Measurements from ENCODE around the gene ZNF384. TPM values are rescaled to one million over a fixed set of nuclear protein-coding genes. Genes with fewer than 3 reads are reported as not detected.

ZNF384 gene
- total and polyA plus RNA-seq, 2 of the 8 experiments (the other 6 are each of a cell fraction or from before 2014, with no cell fraction given), result 59.0 to 59.6 TPM

GRCh38 chr12:6618483-6619225 is 70.5 kb downstream of the ZNF384 start (continued):
- TF ChIP-seq SAP30 (IDR thresholded peaks at IDR 0.05; ENCODE audit: insufficient read depth, insufficient replicate concordance, low read length) (no peak), SP4 (IDR thresholded peaks at IDR 0.05; ENCODE audit: low read length) (no peak), TBP (IDR thresholded peaks at IDR 0.05; ENCODE audit: low read depth, low read length) (no peak), CBX8 (IDR thresholded peaks at IDR 0.05; ENCODE audit: borderline replicate concordance, low read depth, low read length) (no peak), HDAC2 (IDR thresholded peaks at IDR 0.05; ENCODE audit: borderline replicate concordance in 1 of 2, low read depth in 2 of 2, low read length in 2 of 2) (no peak), RBBP5 (IDR thresholded peaks at IDR 0.05; ENCODE audit: borderline replicate concordance, low read depth, low read length) (no peak), EZH2 (IDR thresholded peaks at IDR 0.05; ENCODE audit: low read depth, low read length, severe bottlenecking) (no peak), E2F6 (IDR thresholded peaks at IDR 0.05) (no peak)

Small RNA genes lying within 50 kb of the gene (small RNA-seq; reads per million reads assigned to genes)
- gene RNU6-781P (ENCODE audit: insufficient read depth), result not detected

Other genes starting within 250 kb of the ZNF384 start
- gene CD27, start 244.4 kb downstream of the ZNF384 start, total RNA-seq (2021; fragmentation: NEBNext Ultra II Directional; extraction: Animal tissue kit (Norgen Biotek cat#: 25700)), result 0.28 TPM in 1 of 2 replicates, not detected in the other
- 0.39 TPM in 2 replicates for gene CD27, start 244.4 kb downstream of the ZNF384 start, polyA plus RNA-seq (2011; rRNA removed)
- gene TAPBPL, start 237.3 kb downstream of the ZNF384 start, total RNA-seq (2021; fragmentation: NEBNext Ultra II Directional; extraction: Animal tissue kit (Norgen Biotek cat#: 25700)), result 0.61 and 0.67 TPM in 2 replicates
- 1.5 and 1.6 TPM in 2 replicates for gene TAPBPL, start 237.3 kb downstream of the ZNF384 start, polyA plus RNA-seq (2011; rRNA removed)
- gene VAMP1, start 218.7 kb downstream of the ZNF384 start, total RNA-seq (2021; fragmentation: NEBNext Ultra II Directional; extraction: Animal tissue kit (Norgen Biotek cat#: 25700)), result 9.3 and 10.8 TPM in 2 replicates
- gene VAMP1, start 218.7 kb downstream of the ZNF384 start, polyA plus RNA-seq (2011; rRNA removed), result 23.1 and 28.2 TPM in 2 replicates
- gene MRPL51, start 196.1 kb downstream of the ZNF384 start, total RNA-seq (2021; fragmentation: NEBNext Ultra II Directional; extraction: Animal tissue kit (Norgen Biotek cat#: 25700)), result 318 and 331 TPM in 2 replicates
- 101 and 119 TPM in 2 replicates for gene MRPL51, start 196.1 kb downstream of the ZNF384 start, polyA plus RNA-seq (2011; rRNA removed)
- gene NCAPD2, start 195.3 kb downstream of the ZNF384 start, total RNA-seq (2021; fragmentation: NEBNext Ultra II Directional; extraction: Animal tissue kit (Norgen Biotek cat#: 25700)), result 129 and 132 TPM in 2 replicates
- gene NCAPD2, start 195.3 kb downstream of the ZNF384 start, polyA plus RNA-seq (2011; rRNA removed), result 55.8 and 69.6 TPM in 2 replicates
- 5,175 and 5,215 TPM in 2 replicates for gene GAPDH, start 154.9 kb downstream of the ZNF384 start, total RNA-seq (2021; fragmentation: NEBNext Ultra II Directional; extraction: Animal tissue kit (Norgen Biotek cat#: 25700))
- 15,878 and 16,791 TPM in 2 replicates for gene GAPDH, start 154.9 kb downstream of the ZNF384 start, polyA plus RNA-seq (2011; rRNA removed)
- gene IFFO1, start 133.3 kb downstream of the ZNF384 start, total RNA-seq (2021; fragmentation: NEBNext Ultra II Directional; extraction: Animal tissue kit (Norgen Biotek cat#: 25700)), result 11.8 and 12.2 TPM in 2 replicates
- gene IFFO1, start 133.3 kb downstream of the ZNF384 start, polyA plus RNA-seq (2011; rRNA removed), result 12.8 and 16.4 TPM in 2 replicates
- gene NOP2, start 121.1 kb downstream of the ZNF384 start, total RNA-seq (2021; fragmentation: NEBNext Ultra II Directional; extraction: Animal tissue kit (Norgen Biotek cat#: 25700)), result 82.6 and 85.6 TPM in 2 replicates
- gene NOP2, start 121.1 kb downstream of the ZNF384 start, polyA plus RNA-seq (2011; rRNA removed), result 34.4 and 35.4 TPM in 2 replicates
- gene CHD4, start 82.0 kb downstream of the ZNF384 start, total RNA-seq (2021; fragmentation: NEBNext Ultra II Directional; extraction: Animal tissue kit (Norgen Biotek cat#: 25700)), result 305 and 330 TPM in 2 replicates
- 198 and 214 TPM in 2 replicates for gene CHD4, start 82.0 kb downstream of the ZNF384 start, polyA plus RNA-seq (2011; rRNA removed)
- 0.22 and 0.23 TPM in 2 replicates for gene LPAR5, start 53.4 kb downstream of the ZNF384 start, total RNA-seq (2021; fragmentation: NEBNext Ultra II Directional; extraction: Animal tissue kit (Norgen Biotek cat#: 25700))
- gene LPAR5, start 53.4 kb downstream of the ZNF384 start, polyA plus RNA-seq (2011; rRNA removed), result 0.24 and 0.63 TPM in 2 replicates
- 0.80 and 1.2 TPM in 2 replicates for gene ACRBP, start 41.9 kb downstream of the ZNF384 start, total RNA-seq (2021; fragmentation: NEBNext Ultra II Directional; extraction: Animal tissue kit (Norgen Biotek cat#: 25700))
- gene ACRBP, start 41.9 kb downstream of the ZNF384 start, polyA plus RNA-seq (2011; rRNA removed), result 5.2 and 8.9 TPM in 2 replicates
- 21.7 and 22.9 TPM in 2 replicates for gene ING4, start 26.3 kb downstream of the ZNF384 start, total RNA-seq (2021; fragmentation: NEBNext Ultra II Directional; extraction: Animal tissue kit (Norgen Biotek cat#: 25700))
- 28.6 and 29.3 TPM in 2 replicates for gene ING4, start 26.3 kb downstream of the ZNF384 start, polyA plus RNA-seq (2011; rRNA removed)
- 9.8 and 15.3 TPM in 2 replicates for gene PIANP, start 11.4 kb upstream of the ZNF384 start, total RNA-seq (2021; fragmentation: NEBNext Ultra II Directional; extraction: Animal tissue kit (Norgen Biotek cat#: 25700))
- 6.3 and 13.3 TPM in 2 replicates for gene PIANP, start 11.4 kb upstream of the ZNF384 start, polyA plus RNA-seq (2011; rRNA removed)
- 43.3 and 44.5 TPM in 2 replicates for gene COPS7A, start 34.7 kb upstream of the ZNF384 start, total RNA-seq (2021; fragmentation: NEBNext Ultra II Directional; extraction: Animal tissue kit (Norgen Biotek cat#: 25700))
- gene COPS7A, start 34.7 kb upstream of the ZNF384 start, polyA plus RNA-seq (2011; rRNA removed), result 95.9 and 98.4 TPM in 2 replicates
- 229 and 232 TPM in 2 replicates for gene MLF2, start 63.8 kb upstream of the ZNF384 start, total RNA-seq (2021; fragmentation: NEBNext Ultra II Directional; extraction: Animal tissue kit (Norgen Biotek cat#: 25700))
- gene MLF2, start 63.8 kb upstream of the ZNF384 start, polyA plus RNA-seq (2011; rRNA removed), result 401 and 443 TPM in 2 replicates
- gene PTMS, start 77.0 kb upstream of the ZNF384 start, total RNA-seq (2021; fragmentation: NEBNext Ultra II Directional; extraction: Animal tissue kit (Norgen Biotek cat#: 25700)), result 444 and 486 TPM in 2 replicates
- gene PTMS, start 77.0 kb upstream of the ZNF384 start, polyA plus RNA-seq (2011; rRNA removed), result 553 and 999 TPM in 2 replicates
- gene LAG3, start 83.1 kb upstream of the ZNF384 start, total RNA-seq (2021; fragmentation: NEBNext Ultra II Directional; extraction: Animal tissue kit (Norgen Biotek cat#: 25700)), result 2.8 and 3.1 TPM in 2 replicates
- 1.1 and 2.5 TPM in 2 replicates for gene LAG3, start 83.1 kb upstream of the ZNF384 start, polyA plus RNA-seq (2011; rRNA removed)
- 3.2 and 3.4 TPM in 2 replicates for gene CD4, start 100.2 kb upstream of the ZNF384 start, total RNA-seq (2021; fragmentation: NEBNext Ultra II Directional; extraction: Animal tissue kit (Norgen Biotek cat#: 25700))
- gene CD4, start 100.2 kb upstream of the ZNF384 start, polyA plus RNA-seq (2011; rRNA removed), result 5.1 and 5.6 TPM in 2 replicates
- 8.6 and 8.8 TPM in 2 replicates for gene GPR162, start 132.4 kb upstream of the ZNF384 start, total RNA-seq (2021; fragmentation: NEBNext Ultra II Directional; extraction: Animal tissue kit (Norgen Biotek cat#: 25700))
- 7.3 and 9.5 TPM in 2 replicates for gene GPR162, start 132.4 kb upstream of the ZNF384 start, polyA plus RNA-seq (2011; rRNA removed)
- gene P3H3, start 139.0 kb upstream of the ZNF384 start, total RNA-seq (2021; fragmentation: NEBNext Ultra II Directional; extraction: Animal tissue kit (Norgen Biotek cat#: 25700)), result 42.4 and 43.5 TPM in 2 replicates
- gene P3H3, start 139.0 kb upstream of the ZNF384 start, polyA plus RNA-seq (2011; rRNA removed), result 22.9 and 40.9 TPM in 2 replicates
- 9.0 and 9.9 TPM in 2 replicates for gene GNB3, start 151.6 kb upstream of the ZNF384 start, total RNA-seq (2021; fragmentation: NEBNext Ultra II Directional; extraction: Animal tissue kit (Norgen Biotek cat#: 25700))
- 9.9 and 13.9 TPM in 2 replicates for gene GNB3, start 151.6 kb upstream of the ZNF384 start, polyA plus RNA-seq (2011; rRNA removed)
- 47.4 and 47.7 TPM in 2 replicates for gene CDCA3, start 161.9 kb upstream of the ZNF384 start, total RNA-seq (2021; fragmentation: NEBNext Ultra II Directional; extraction: Animal tissue kit (Norgen Biotek cat#: 25700))
- 71.2 and 77.0 TPM in 2 replicates for gene CDCA3, start 161.9 kb upstream of the ZNF384 start, polyA plus RNA-seq (2011; rRNA removed)
- 148 and 159 TPM in 2 replicates for gene USP5, start 162.8 kb upstream of the ZNF384 start, total RNA-seq (2021; fragmentation: NEBNext Ultra II Directional; extraction: Animal tissue kit (Norgen Biotek cat#: 25700))
- gene USP5, start 162.8 kb upstream of the ZNF384 start, polyA plus RNA-seq (2011; rRNA removed), result 66.5 and 83.9 TPM in 2 replicates
- gene TPI1, start 178.2 kb upstream of the ZNF384 start, total RNA-seq (2021; fragmentation: NEBNext Ultra II Directional; extraction: Animal tissue kit (Norgen Biotek cat#: 25700)), result 902 and 910 TPM in 2 replicates
- 2,591 and 3,018 TPM in 2 replicates for gene TPI1, start 178.2 kb upstream of the ZNF384 start, polyA plus RNA-seq (2011; rRNA removed)
- gene SPSB2, start 183.9 kb upstream of the ZNF384 start, total RNA-seq (2021; fragmentation: NEBNext Ultra II Directional; extraction: Animal tissue kit (Norgen Biotek cat#: 25700)), result 13.0 and 13.9 TPM in 2 replicates
- 23.2 and 31.6 TPM in 2 replicates for gene SPSB2, start 183.9 kb upstream of the ZNF384 start, polyA plus RNA-seq (2011; rRNA removed)
- gene LRRC23, start 215.4 kb upstream of the ZNF384 start, total RNA-seq (2021; fragmentation: NEBNext Ultra II Directional; extraction: Animal tissue kit (Norgen Biotek cat#: 25700)), result 2.5 and 2.9 TPM in 2 replicates
- gene LRRC23, start 215.4 kb upstream of the ZNF384 start, polyA plus RNA-seq (2011; rRNA removed), result 3.5 and 3.6 TPM in 2 replicates
- gene ENO2, start 225.2 kb upstream of the ZNF384 start, total RNA-seq (2021; fragmentation: NEBNext Ultra II Directional; extraction: Animal tissue kit (Norgen Biotek cat#: 25700)), result 90.9 and 92.4 TPM in 2 replicates
- 102 and 126 TPM in 2 replicates for gene ENO2, start 225.2 kb upstream of the ZNF384 start, polyA plus RNA-seq (2011; rRNA removed)
- 69.6 and 73.4 TPM in 2 replicates for gene ATN1, start 238.6 kb upstream of the ZNF384 start, total RNA-seq (2021; fragmentation: NEBNext Ultra II Directional; extraction: Animal tissue kit (Norgen Biotek cat#: 25700))
- 20.6 and 43.0 TPM in 2 replicates for gene ATN1, start 238.6 kb upstream of the ZNF384 start, polyA plus RNA-seq (2011; rRNA removed)

All from H1 (cell line).